Left renal cortex interstitium (tissue), 4 donors: ENCODE results near the gene KCNIP1. TPM values are rescaled to one million over a fixed set of nuclear protein-coding genes. Genes with fewer than 3 reads are reported as not detected.

Source experiments
- DNase-seq, 4 donors: peaks; one replicate each; pipeline ENCODE4 v3.0.0-alpha.2; 2013; ENCODE audit warnings: low read depth in 4 of 4, low spot score in 2 of 4, missing footprints in 1 of 4
- polyA plus RNA-seq, 4 donors: library from polyadenylated mRNA; unstranded; fragments of 120-200 nt; gene quantifications; one replicate each; pipeline ENCODE4 v1.2.1, GENCODE V29; 2013; ENCODE audit not compliant: insufficient read length in 4 of 4

The KCNIP1 gene
- polyA plus RNA-seq, 4 donors, result 10.7 to 12.1 (median 11.5) TPM

GRCh38 chr5:170482511-170482910 lies 21.3 kb upstream of the KCNIP1 start:
- DNase-seq, result no peak

GRCh38 chr5:170483701-170484458 lies 19.9 kb upstream of the KCNIP1 start:
- DNase-seq, result no peak

- DNase-seq, result no peak
Observed at GRCh38 chr5:170484459-170484831, 19.4 kb upstream of the KCNIP1 start.

GRCh38 chr5:170484847-170485615 lies 18.8 kb upstream of the KCNIP1 start:
- no peak for DNase-seq

- DNase-seq, result no peak
Observed at GRCh38 chr5:170485616-170485911, 18.3 kb upstream of the KCNIP1 start.

- DNase-seq, result no peak
Observed at GRCh38 chr5:170486371-170486770, 17.4 kb upstream of the KCNIP1 start.

- DNase-seq, result no peak
Observed at GRCh38 chr5:170488570-170488969, 15.2 kb upstream of the KCNIP1 start.

GRCh38 chr5:170489199-170489598 lies 14.6 kb upstream of the KCNIP1 start:
- no peak for DNase-seq

- DNase-seq, result no peak
Observed at GRCh38 chr5:170490381-170490780, 13.4 kb upstream of the KCNIP1 start.

- DNase-seq, result no peak
Observed at GRCh38 chr5:170491479-170491878, 12.3 kb upstream of the KCNIP1 start.

GRCh38 chr5:170493028-170493820 lies 10.6 kb upstream of the KCNIP1 start:
- no peak for DNase-seq

GRCh38 chr5:170494041-170494440 lies 9.8 kb upstream of the KCNIP1 start:
- DNase-seq, result no peak

- DNase-seq, result no peak
Observed at GRCh38 chr5:170495825-170496661, 7.8 kb upstream of the KCNIP1 start.

- DNase-seq, result no peak
Observed at GRCh38 chr5:170496662-170497028, 7.2 kb upstream of the KCNIP1 start.

GRCh38 chr5:170497311-170498038 lies 6.3 kb upstream of the KCNIP1 start:
- DNase-seq, result no peak

GRCh38 chr5:170498811-170499351 lies 4.9 kb upstream of the KCNIP1 start:
- DNase-seq, result no peak

- DNase-seq, result no peak
Observed at GRCh38 chr5:170499621-170500020, 4.2 kb upstream of the KCNIP1 start.

- DNase-seq, result no peak
Observed at GRCh38 chr5:170501361-170501760, 2.5 kb upstream of the KCNIP1 start.

- no peak for DNase-seq
Observed at GRCh38 chr5:170501931-170502330, 1.9 kb upstream of the KCNIP1 start.
